ENCODE data around the gene BRAT1.

BRAT1 gene

DNA sequence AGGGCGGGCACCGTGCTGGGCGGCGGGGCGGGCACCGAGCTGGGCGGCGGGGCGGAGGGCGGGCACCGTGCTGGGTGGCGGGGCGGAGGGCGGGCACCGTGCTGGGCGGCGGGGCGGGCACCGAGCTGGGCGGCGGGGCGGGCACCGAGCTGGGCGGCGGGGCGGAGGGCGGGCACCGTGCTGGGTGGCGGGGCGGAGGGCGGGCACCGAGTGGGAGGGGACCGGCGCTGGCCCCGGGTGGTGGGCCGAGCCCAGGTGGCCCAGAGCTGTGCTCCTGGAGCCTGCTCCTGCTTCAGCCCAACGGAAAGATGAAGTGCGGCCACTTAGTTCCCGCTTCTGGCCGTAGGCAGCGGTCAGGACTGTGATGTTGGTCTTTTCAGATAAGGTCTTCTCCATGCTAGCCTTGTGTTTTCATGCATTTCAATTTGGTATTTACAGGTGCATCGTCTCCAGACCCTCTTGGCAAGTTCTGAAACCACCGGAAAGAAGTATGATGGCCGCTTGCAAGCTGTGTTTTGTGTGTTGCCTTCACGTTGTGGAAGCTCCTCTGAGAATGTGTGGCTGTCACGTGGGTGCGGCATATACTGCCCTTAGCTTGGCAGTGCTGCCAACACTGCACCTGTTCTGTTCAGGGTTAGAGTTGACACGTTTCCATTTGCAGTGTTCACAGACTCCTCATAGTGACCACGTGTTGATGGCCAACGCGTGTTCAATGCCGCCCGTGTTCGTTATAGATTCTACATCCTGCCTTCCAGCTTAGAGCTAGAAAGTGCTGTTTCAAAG, 28.7 kb upstream of the BRAT1 start:
- Histone ChIP-seq H3K27me3 (ENCODE audit: control insufficient read depth in 1 of 2, insufficient read depth in 2 of 2, low read length in 2 of 2) (no peaks in the 10 kb centered on the region), H3K36me3 (ENCODE audit: control insufficient read depth in 2 of 2, insufficient read depth in 2 of 2, low read length in 2 of 2) (peaks cover 20 to 24% of the 10 kb centered on the region in 2 donors), H3K4me1 (ENCODE audit: control insufficient read depth, insufficient read depth, low read length) (no peaks in the 10 kb centered on the region), H3K4me3 (ENCODE audit: low read length in 2 of 2) (no peak overlapping the region), H3K9me3 (ENCODE audit: control insufficient read depth in 2 of 2, low read length in 2 of 2) (no peaks in the 10 kb centered on the region), H3K27ac (ENCODE audit: low read length) (no peak overlapping the region), H3K9ac (ENCODE audit: low read length in 2 of 2) (no peak overlapping the region)

DNA sequence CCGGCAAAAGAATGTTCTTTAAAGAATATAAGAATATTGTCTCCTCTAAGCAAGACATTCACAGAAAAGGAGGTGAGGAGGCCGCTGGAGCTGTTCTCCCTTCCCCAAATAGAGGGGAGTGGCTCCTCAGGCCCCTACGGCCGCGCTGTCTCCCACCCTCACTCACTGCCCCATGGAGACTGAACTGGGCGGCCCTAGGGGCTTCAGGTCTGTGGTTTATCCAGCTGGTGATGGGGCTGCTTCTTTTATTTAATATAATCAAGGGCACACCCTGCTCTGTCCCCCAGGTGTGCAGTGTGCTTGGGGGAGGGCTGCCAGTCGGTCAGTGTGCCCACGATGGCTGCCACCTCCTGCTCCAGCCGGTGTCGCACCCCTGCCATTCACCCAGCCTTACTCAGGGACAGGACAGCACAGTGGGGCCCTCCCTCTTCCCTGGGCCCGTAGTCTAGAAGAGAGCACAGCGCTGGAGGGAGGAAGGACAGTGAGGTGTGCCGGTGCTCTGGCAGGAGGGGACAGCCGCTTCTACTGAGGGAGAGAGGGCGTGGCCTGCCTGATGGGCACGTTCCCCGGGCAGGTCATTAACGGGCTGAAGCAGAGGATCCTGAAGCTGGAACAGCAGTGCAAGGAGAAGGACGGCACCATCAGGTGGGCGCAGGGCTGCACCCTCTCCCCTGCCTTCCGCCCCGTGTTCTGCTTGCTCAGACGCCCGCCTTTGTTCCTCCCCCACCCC, 26.8 kb upstream of the BRAT1 start:
- Histone ChIP-seq H3K36me3 (ENCODE audit: control insufficient read depth in 2 of 2, insufficient read depth in 2 of 2, low read length in 2 of 2) (peaks cover 20 to 24% of the 10 kb centered on the region in 2 donors), H3K4me3 (ENCODE audit: low read length in 2 of 2) (no peak overlapping the region), H3K27me3 (ENCODE audit: control insufficient read depth in 1 of 2, insufficient read depth in 2 of 2, low read length in 2 of 2) (no peaks in the 10 kb centered on the region), H3K27ac (ENCODE audit: low read length) (no peak overlapping the region), H3K4me1 (ENCODE audit: control insufficient read depth, insufficient read depth, low read length) (no peaks in the 10 kb centered on the region), H3K9me3 (ENCODE audit: control insufficient read depth in 2 of 2, low read length in 2 of 2) (no peaks in the 10 kb centered on the region), H3K9ac (ENCODE audit: low read length in 2 of 2) (no peak overlapping the region)

DNA sequence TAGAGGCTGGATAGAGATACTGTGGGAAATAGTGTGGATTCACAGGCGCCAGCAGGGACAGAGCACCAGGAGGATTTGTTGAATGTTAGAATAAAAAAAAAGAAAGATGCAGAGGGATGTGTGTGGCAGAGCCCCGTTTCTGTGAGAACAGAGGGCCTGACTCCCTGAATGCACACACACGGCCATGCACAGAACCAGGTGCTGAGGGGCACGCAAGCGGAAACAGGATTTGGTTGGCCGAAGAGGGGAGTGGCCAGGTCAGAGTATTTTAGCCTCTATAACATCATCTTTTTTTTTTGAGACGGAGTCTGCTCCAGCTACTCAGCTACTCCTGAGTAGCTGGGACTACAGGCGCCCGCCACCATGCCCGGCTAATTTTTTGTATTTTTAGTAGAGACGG, 25.3 kb upstream of the BRAT1 start:
- Histone ChIP-seq H3K36me3 (ENCODE audit: control insufficient read depth in 2 of 2, insufficient read depth in 2 of 2, low read length in 2 of 2) (peaks cover 16 to 21% of the 10 kb centered on the region in 2 donors), H3K4me1 (ENCODE audit: control insufficient read depth, insufficient read depth, low read length) (no peaks in the 10 kb centered on the region), H3K9ac (ENCODE audit: low read length in 2 of 2) (no peak overlapping the region), H3K27me3 (ENCODE audit: control insufficient read depth in 1 of 2, insufficient read depth in 2 of 2, low read length in 2 of 2) (no peaks in the 10 kb centered on the region), H3K27ac (ENCODE audit: low read length) (no peak overlapping the region), H3K9me3 (ENCODE audit: control insufficient read depth in 2 of 2, low read length in 2 of 2) (no peaks in the 10 kb centered on the region), H3K4me3 (ENCODE audit: low read length in 2 of 2) (no peak overlapping the region)

DNA sequence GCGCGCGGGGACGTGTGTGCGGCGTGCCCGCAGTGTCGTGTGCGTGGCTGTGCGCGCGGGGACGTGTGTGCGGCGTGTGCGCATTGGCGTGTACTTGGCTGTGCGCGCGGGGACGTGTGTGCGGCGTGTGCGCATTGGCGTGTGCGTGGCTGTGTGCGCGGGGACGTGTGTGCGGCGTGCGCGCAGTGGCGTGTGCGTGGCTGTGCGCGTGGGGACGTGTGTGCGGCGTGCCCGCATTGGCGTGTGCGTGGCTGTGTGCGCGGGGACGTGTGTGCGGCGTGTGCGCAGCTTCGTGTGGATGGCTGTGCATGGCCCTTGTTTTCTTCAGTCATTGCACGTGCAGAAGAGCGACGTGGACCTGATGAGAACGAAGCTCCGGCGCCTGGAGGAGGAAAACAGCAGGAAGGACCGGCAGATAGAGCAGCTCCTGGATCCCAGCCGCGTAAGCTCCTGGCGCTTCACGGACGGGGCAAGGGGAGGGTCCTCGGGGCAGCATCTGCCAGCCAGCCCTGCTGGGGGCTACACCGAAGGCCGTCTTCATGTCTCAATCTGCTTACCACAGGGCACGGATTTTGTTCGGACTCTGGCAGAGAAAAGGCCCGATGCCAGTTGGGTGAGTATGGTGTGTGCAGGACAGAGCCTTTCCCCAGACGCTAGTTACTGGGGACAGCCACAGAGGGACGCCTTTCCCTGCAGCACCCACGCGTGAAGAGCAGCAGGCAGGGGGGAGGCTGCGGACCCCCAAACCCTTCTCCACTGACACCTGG, 22.8 kb upstream of the BRAT1 start:
- no peaks in the 10 kb centered on the region for H3K9me3 ChIP-seq (ENCODE audit: control insufficient read depth in 2 of 2, low read length in 2 of 2)
- H3K36me3 ChIP-seq (ENCODE audit: control insufficient read depth in 2 of 2, insufficient read depth in 2 of 2, low read length in 2 of 2), result peaks cover 23 to 25% of the 10 kb centered on the region in 2 donors

DNA sequence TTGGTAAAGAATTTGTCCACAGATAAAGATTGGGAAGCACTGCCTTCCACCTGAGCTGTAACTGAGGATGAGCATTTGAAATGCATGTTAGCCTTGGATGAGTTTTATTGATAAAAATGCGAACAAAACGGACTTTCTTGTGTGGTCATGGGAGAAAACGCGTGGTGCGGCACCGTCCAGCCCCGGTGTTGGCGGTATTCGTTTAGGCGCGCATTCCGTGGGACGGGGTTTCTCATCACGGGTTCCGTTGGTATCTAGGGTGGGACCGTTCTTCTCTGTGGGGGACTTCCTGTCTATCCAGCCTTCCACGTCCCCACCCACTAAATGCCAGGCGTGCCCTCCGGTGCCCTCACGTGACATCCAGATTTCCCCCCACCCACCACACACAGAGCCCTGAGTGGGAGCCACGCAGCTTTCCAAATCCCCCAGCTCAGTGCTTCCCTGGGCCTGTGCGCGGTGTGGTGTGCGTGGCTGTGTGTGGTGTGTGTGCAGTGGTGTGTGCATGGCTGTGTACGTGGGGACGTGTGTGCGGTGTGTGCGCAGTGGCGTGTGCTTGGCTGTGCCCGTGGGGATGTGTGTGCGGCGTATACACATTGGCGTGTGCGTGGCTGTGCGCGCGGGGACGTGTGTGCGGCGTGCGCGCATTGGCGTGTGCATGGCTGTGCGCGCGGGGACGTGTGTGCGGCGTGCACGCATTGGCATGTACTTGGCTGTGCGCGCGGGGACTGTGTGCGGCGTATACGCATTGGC, 21.6 kb upstream of the BRAT1 start:
- peaks cover 25 to 32% of the 10 kb centered on the region in 2 donors for H3K36me3 ChIP-seq (ENCODE audit: control insufficient read depth in 2 of 2, insufficient read depth in 2 of 2, low read length in 2 of 2)
- no peak overlapping the region for H3K27ac ChIP-seq (ENCODE audit: low read length)
- H3K9me3 ChIP-seq (ENCODE audit: control insufficient read depth in 2 of 2, low read length in 2 of 2), result no peaks in the 10 kb centered on the region

More for the DNA sequence above, 22.8 kb upstream of the BRAT1 start:
- Histone ChIP-seq H3K9ac (ENCODE audit: low read length in 2 of 2) (no peak overlapping the region), H3K27me3 (ENCODE audit: control insufficient read depth in 1 of 2, insufficient read depth in 2 of 2, low read length in 2 of 2) (no peaks in the 10 kb centered on the region), H3K27ac (ENCODE audit: low read length) (no peak overlapping the region), H3K4me3 (ENCODE audit: low read length in 2 of 2) (no peak overlapping the region), H3K4me1 (ENCODE audit: control insufficient read depth, insufficient read depth, low read length) (no peaks in the 10 kb centered on the region)

DNA sequence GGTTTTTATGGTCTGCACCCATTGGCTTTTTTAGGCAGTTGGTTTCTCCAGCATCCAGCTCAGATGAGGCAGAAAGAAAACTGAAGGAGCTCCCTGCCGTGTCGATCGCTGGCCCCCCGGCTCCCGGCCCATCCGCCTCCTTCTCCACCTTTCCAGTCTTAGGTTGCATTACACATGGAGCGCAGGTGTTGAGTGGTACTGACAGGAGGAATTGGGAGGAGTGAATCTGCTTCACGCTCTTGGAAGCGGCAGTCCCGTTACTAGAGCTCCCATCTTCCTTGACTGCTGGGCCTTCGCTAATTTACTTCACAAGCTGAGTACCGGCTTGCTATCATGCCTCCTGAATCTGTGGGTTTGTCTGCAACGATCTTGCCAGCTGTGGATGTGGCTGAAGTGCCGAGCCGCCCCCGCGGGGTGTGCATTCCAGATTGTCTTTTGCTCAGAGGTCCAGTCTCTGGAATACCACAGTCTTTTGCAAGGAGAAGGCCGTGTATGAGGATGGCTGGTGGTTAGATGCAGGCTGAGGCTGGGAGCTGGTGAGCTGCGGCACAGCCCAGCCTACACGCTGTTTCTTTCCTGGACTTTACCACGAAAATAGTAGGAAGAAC, 20.5 kb upstream of the BRAT1 start:
- Histone ChIP-seq H3K9ac (ENCODE audit: low read length in 2 of 2) (no peak overlapping the region), H3K9me3 (ENCODE audit: control insufficient read depth in 2 of 2, low read length in 2 of 2) (no peaks in the 10 kb centered on the region), H3K4me3 (ENCODE audit: low read length in 2 of 2) (no peak overlapping the region), H3K27ac (ENCODE audit: low read length) (no peak overlapping the region), H3K27me3 (ENCODE audit: control insufficient read depth in 1 of 2, insufficient read depth in 2 of 2, low read length in 2 of 2) (no peaks in the 10 kb centered on the region), H3K4me1 (ENCODE audit: control insufficient read depth, insufficient read depth, low read length) (no peaks in the 10 kb centered on the region), H3K36me3 (ENCODE audit: control insufficient read depth in 2 of 2, insufficient read depth in 2 of 2, low read length in 2 of 2) (peaks cover 25 to 35% of the 10 kb centered on the region in 2 donors)

More for the DNA sequence above, 21.6 kb upstream of the BRAT1 start:
- Histone ChIP-seq H3K27me3 (ENCODE audit: control insufficient read depth in 1 of 2, insufficient read depth in 2 of 2, low read length in 2 of 2) (no peaks in the 10 kb centered on the region), H3K4me1 (ENCODE audit: control insufficient read depth, insufficient read depth, low read length) (no peaks in the 10 kb centered on the region), H3K9ac (ENCODE audit: low read length in 2 of 2) (no peak overlapping the region), H3K4me3 (ENCODE audit: low read length in 2 of 2) (no peak overlapping the region)

DNA sequence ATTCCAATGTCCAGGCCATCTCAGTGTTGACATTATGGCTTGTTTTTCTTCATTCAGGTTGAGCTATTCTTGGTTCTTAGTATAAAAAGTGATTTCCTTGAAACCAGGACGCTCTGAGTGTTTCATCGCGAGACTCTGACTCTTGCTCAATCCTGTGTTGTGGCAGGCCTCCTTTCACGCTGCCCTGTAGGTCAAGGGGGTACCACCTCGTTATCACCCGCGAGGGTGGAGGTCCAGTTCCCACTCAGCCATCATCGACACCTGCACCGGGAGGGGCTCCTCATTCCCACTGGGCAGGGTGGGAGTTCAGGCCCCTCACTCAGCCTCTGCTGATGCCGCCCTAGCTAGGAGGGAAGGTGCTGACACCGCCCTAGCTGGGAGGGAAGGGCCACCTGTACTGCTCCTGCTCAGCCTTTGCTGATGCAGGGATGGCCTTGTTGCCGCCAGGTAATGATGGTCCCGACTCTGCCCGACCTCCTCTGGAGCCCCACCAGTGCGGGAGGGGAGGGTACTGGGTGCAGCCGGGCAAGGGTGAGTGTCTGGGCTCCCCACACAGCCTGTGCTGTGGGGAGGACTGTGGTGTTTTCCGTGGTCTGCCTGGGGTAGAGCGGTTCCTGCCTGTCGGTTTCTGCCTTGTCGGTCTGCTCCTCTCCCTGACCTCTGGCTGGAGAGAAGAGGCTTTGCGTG, 19.9 kb upstream of the BRAT1 start:
- H3K27me3 ChIP-seq (ENCODE audit: control insufficient read depth in 1 of 2, insufficient read depth in 2 of 2, low read length in 2 of 2), result no peaks in the 10 kb centered on the region
- peaks cover 25 to 35% of the 10 kb centered on the region in 2 donors for H3K36me3 ChIP-seq (ENCODE audit: control insufficient read depth in 2 of 2, insufficient read depth in 2 of 2, low read length in 2 of 2)

DNA sequence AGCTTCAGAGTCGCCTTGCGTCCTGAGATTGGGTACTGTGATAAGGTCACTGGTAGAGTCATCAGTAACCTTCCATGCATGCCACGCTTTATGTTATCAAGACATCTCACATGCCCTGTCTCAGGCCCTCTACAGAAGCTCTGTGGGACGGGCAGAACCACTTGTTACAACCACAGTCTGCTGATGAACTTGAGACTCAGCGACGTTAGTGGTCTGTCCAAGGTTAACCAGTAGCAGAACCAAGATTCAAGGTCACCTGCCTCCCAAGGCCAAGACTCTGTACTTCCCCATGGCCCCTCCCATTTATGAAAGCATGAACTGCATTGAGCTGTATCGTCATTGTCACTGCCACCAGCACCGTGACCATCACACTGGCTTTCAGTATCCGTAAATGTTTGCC, 18.4 kb upstream of the BRAT1 start:
- Histone ChIP-seq H3K9me3 (ENCODE audit: control insufficient read depth in 2 of 2, low read length in 2 of 2) (no peaks in the 10 kb centered on the region), H3K27ac (ENCODE audit: low read length) (no peak overlapping the region), H3K36me3 (ENCODE audit: control insufficient read depth in 2 of 2, insufficient read depth in 2 of 2, low read length in 2 of 2) (peaks cover 22 to 35% of the 10 kb centered on the region in 2 donors), H3K4me3 (ENCODE audit: low read length in 2 of 2) (no peak overlapping the region), H3K9ac (ENCODE audit: low read length in 2 of 2) (no peak overlapping the region), H3K27me3 (ENCODE audit: control insufficient read depth in 1 of 2, insufficient read depth in 2 of 2, low read length in 2 of 2) (no peaks in the 10 kb centered on the region), H3K4me1 (ENCODE audit: control insufficient read depth, insufficient read depth, low read length) (no peaks in the 10 kb centered on the region)

More for the DNA sequence above, 19.9 kb upstream of the BRAT1 start:
- Histone ChIP-seq H3K4me1 (ENCODE audit: control insufficient read depth, insufficient read depth, low read length) (no peaks in the 10 kb centered on the region), H3K4me3 (ENCODE audit: low read length in 2 of 2) (no peak overlapping the region), H3K27ac (ENCODE audit: low read length) (no peak overlapping the region), H3K9me3 (ENCODE audit: control insufficient read depth in 2 of 2, low read length in 2 of 2) (no peaks in the 10 kb centered on the region), H3K9ac (ENCODE audit: low read length in 2 of 2) (no peak overlapping the region)

DNA sequence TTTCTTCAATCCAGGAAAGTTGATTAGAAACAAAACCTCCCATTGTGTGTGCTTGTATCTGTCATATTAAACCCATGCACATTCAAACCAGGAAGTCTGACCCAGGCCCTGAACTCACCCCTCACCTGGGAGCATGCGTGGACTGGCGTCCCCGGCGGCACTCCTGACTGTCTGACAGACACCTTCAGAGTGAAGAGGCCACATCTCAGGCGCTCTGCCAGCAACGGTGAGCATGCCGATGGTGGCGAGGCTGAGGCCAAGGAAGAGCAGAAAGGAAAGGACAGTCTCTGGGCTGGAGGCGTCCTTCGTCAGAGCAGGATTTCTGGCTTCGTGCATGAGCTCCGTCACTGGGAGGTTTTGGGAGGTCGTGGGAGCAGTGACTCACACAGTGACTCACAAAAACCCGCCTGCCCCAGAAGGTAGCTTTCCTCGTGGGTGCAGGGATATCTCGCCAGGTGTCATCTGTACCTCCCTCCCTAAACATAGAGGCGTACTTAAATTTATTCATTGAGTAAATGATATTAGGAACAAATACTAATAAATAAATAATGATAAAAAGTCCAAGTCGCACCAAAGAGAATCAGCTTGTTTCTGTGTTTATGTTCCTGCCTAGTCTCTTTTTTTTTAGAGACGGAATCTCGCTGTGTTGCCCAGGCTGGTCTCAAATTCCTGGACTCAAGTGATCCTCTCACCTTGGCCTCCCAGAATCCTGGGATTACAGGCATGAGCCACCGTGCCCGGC, 16.9 kb upstream of the BRAT1 start:
- Histone ChIP-seq H3K27ac (ENCODE audit: low read length) (no peak overlapping the region), H3K36me3 (ENCODE audit: control insufficient read depth in 2 of 2, insufficient read depth in 2 of 2, low read length in 2 of 2) (peaks cover 22 to 31% of the 10 kb centered on the region in 2 donors), H3K9me3 (ENCODE audit: control insufficient read depth in 2 of 2, low read length in 2 of 2) (no peaks in the 10 kb centered on the region), H3K4me1 (ENCODE audit: control insufficient read depth, insufficient read depth, low read length) (peaks cover 2% of the 10 kb centered on the region), H3K4me3 (ENCODE audit: low read length in 2 of 2) (no peak overlapping the region), H3K27me3 (ENCODE audit: control insufficient read depth in 1 of 2, insufficient read depth in 2 of 2, low read length in 2 of 2) (no peaks in the 10 kb centered on the region), H3K9ac (ENCODE audit: low read length in 2 of 2) (no peak overlapping the region)

Data from stomach smooth muscle (tissue), 2 donors.